DND-41 (cell line): ENCODE measurements around the gene SLC8A2.

Experiments
- CTCF ChIP-seq: IDR thresholded peaks from 2 replicates; pipeline ENCODE4 v1.5.1; 2012; ENCODE audit warnings: borderline replicate concordance, low read length, moderate library complexity, mild to moderate bottlenecking; ENCODE audit not compliant: poor library complexity, severe bottlenecking; ENCODE audit errors: extremely low read depth
- EZH2 ChIP-seq: IDR thresholded peaks from 3 replicates; pipeline ENCODE4 v1.6.1; 2012; ENCODE audit warnings: borderline replicate concordance, low read depth, mild to moderate bottlenecking, moderate library complexity, low read length, inconsistent platforms; ENCODE audit not compliant: severe bottlenecking

GRCh38 chr19:47479701-47480503 is 8.2 kb upstream of the SLC8A2 start:
- TF ChIP-seq CTCF (no peak), EZH2 (no peak)
